Ovary (tissue), 9 donors: ENCODE results near the gene TSPAN3. TPM values are rescaled to one million over a fixed set of nuclear protein-coding genes. Genes with fewer than 3 reads are reported as not detected.

Experiments used
- DNase-seq, 5 donors: peaks; one replicate each; pipeline ENCODE4 v3.0.0-alpha.2; 2019 to 2020
- H3K27ac ChIP-seq, 2 donors: fragments of 200-600 bp; one replicate each; pipeline versions ENCODE4 v1.5.1 to v1.8.0; 2019 to 2022
- H3K27me3 ChIP-seq: fragments of 200-600 bp; one replicate; pipeline ENCODE4 v1.8.0; 2022
- H3K36me3 ChIP-seq: fragments of 200-600 bp; sonication (generic); one replicate; pipeline ENCODE4 v1.5.1; 2019
- H3K4me1 ChIP-seq: one replicate; pipeline ENCODE4 v1.8.1; 2013; ENCODE audit warnings: mild to moderate bottlenecking, moderate library complexity; ENCODE audit not compliant: insufficient read depth
- H3K4me3 ChIP-seq: fragments of 200-600 bp; sonication (generic); one replicate; pipeline ENCODE4 v1.5.1; 2017
- H3K9me3 ChIP-seq, 2 donors: fragments of 200-600 bp in 1 of 2; sonication (generic) in 1 of 2; one replicate each; pipeline versions ENCODE4 v1.5.1 to v1.8.1; 2013 to 2019; ENCODE audit warnings: mild to moderate bottlenecking in 1 of 2, moderate library complexity in 1 of 2
- CTCF ChIP-seq, 3 donors: fragments of 450-650 bp in 2 of 3; fragments of 200-600 bp in 1 of 3; IDR thresholded peaks; one replicate each; pipeline versions ENCODE4 v1.5.1 to v1.8.0; 2016 to 2022; ENCODE audit warnings: antibody characterized with exemption in 3 of 3, mild to moderate bottlenecking in 1 of 3
- EP300 ChIP-seq: sonication (generic); formaldehyde crosslinking; IDR thresholded peaks from one replicate; pipeline ENCODE4 v1.6.1; 2017; ENCODE audit warnings: antibody characterized with exemption
- POLR2A ChIP-seq: fragments of 450-650 bp; IDR thresholded peaks from one replicate; pipeline ENCODE4 v1.6.1; 2017; ENCODE audit warnings: antibody characterized with exemption, mild to moderate bottlenecking, moderate library complexity
- WGBS, 3 donors: extraction: QIAGEN DNeasy Blood & Tissue Kit in 1 of 3; methylation state at CpG; one replicate each; pipeline versions ENCODE4 v1.1.5 to v1.1.7; 2013 to 2017; 5-methylcytosine and 5-hydroxymethylcytosine counted together
- intact Hi-C, 4 donors: fragments of 100-400 bp; cut with DNase I; formaldehyde crosslinking; loops; one replicate each; pipeline versions ENCODE4 v1.11.0 to v1.15.1; 2022 to 2023
- polyA plus RNA-seq, 2 donors: library from polyadenylated mRNA; stranded (reverse); fragments of 200-250 nt in 1 of 2; fragments of 350-450 nt in 1 of 2; fragmentation: Illumina TruSeq in 1 of 2; extraction: RNeasy Lipid Tissue Mini Kit (QIAGEN cat#74804) in 1 of 2; gene quantifications; one replicate each; pipeline ENCODE4 v1.2.3, GENCODE V29; 2013 to 2014
- total RNA-seq, 7 donors: library from RNA; depleted of rRNA in 2 of 7; stranded (reverse); fragments of >200 nt in 2 of 7; fragmentation: NEBNext Ultra II Directional in 3 of 7; extraction: Animal tissue kit (Norgen Biotek cat#: 25700) in 3 of 7; gene quantifications; one replicate each; pipeline versions ENCODE4 v1.1.0 to v1.2.4, GENCODE V29; 2016 to 2023
- donor health status: DM: no; HTN: no; CAD: no; lungs with moderate emphysema.
- donor health status: DM: no; HTN: no; CAD: no.
- donor health status: Bipolar disorder and iron deficiency.
- donor health status: DM: yes; HTN: yes; CAD: no.
- donor health status: DM: no; HTN: no; CAD: no.
- donor health status: DM: yes; HTN: yes; CAD: no.

Gene TSPAN3
- total and polyA plus RNA-seq, 9 donors: 140 to 266 (median 196) TPM

- no peaks in the 10 kb centered on the region for H3K27me3 ChIP-seq
- TF ChIP-seq EP300 (no peak), POLR2A (no peak), CTCF (IDR thresholded peaks at IDR 0.05) (no peak)
- H3K4me1 ChIP-seq: no peaks in the 10 kb centered on the region
- no peak for DNase-seq
- intact Hi-C loops: no loop called here
- H3K27ac ChIP-seq: no peak overlapping the region
- no peaks in the 10 kb centered on the region for H3K36me3 ChIP-seq
- H3K4me3 ChIP-seq: no peak overlapping the region
- 83 to 86% (median 84%) methylated on average over 14 of the region's 14 CpGs for WGBS, 3 donors
- no peaks in the 10 kb centered on the region for H3K9me3 ChIP-seq
Measured at GRCh38 chr15:77009646-77010311, 61.1 kb downstream of the TSPAN3 start.

- Histone ChIP-seq H3K27me3 (no peaks in the 10 kb centered on the region), H3K9me3 (no peaks in the 10 kb centered on the region), H3K36me3 (no peaks in the 10 kb centered on the region), H3K4me3 (no peak overlapping the region), H3K27ac (no peak overlapping the region), H3K4me1 (no peaks in the 10 kb centered on the region)
- intact Hi-C loops: no loop called here
- no peak for DNase-seq
- TF ChIP-seq CTCF (IDR thresholded peaks at IDR 0.05) (no peak), POLR2A (no peak), EP300 (no peak)
- 85 to 90% (median 87%) methylated on average over 6 of the region's 6 CpGs for WGBS, 3 donors
Measured at GRCh38 chr15:77009176-77009575, 61.7 kb downstream of the TSPAN3 start.

GRCh38 chr15:77004189-77004588 is 66.7 kb downstream of the TSPAN3 start:
- H3K36me3 ChIP-seq: no peaks in the 10 kb centered on the region
- no peaks in the 10 kb centered on the region for H3K9me3 ChIP-seq
- intact Hi-C loops: no loop called here
- H3K27ac ChIP-seq: no peak overlapping the region
- H3K27me3 ChIP-seq: no peaks in the 10 kb centered on the region
- no peak for DNase-seq
- H3K4me1 ChIP-seq: no peaks in the 10 kb centered on the region
- TF ChIP-seq EP300 (no peak), CTCF (IDR thresholded peaks at IDR 0.05) (no peak), POLR2A (no peak)
- no peak overlapping the region for H3K4me3 ChIP-seq
- 81 to 82% (median 82%) methylated on average over 4 of the region's 4 CpGs for WGBS, 3 donors

- no peak for TF ChIP-seq EP300
- TF ChIP-seq POLR2A: no peak
- TF ChIP-seq CTCF (IDR thresholded peaks at IDR 0.05): no peak
- 85 to 91% (median 85%) methylated on average over 16 of the region's 16 CpGs for WGBS, 3 donors
- Histone ChIP-seq H3K27ac (no peak overlapping the region), H3K27me3 (no peaks in the 10 kb centered on the region), H3K4me3 (no peak overlapping the region), H3K4me1 (no peaks in the 10 kb centered on the region), H3K9me3 (no peaks in the 10 kb centered on the region), H3K36me3 (no peaks in the 10 kb centered on the region)
- intact Hi-C loops: no loop called here
- no peak for DNase-seq
Measured at GRCh38 chr15:77002954-77003912, 67.7 kb downstream of the TSPAN3 start.
